ENCODE results near the gene POLL.

- no peak for TF ChIP-seq CTCF (IDR thresholded peaks at IDR 0.05)
- TF ChIP-seq POLR2A (IDR thresholded peaks at IDR 0.05): no peak
- TF ChIP-seq POLR2AphosphoS5 (IDR thresholded peaks at IDR 0.05): no peak
- TF ChIP-seq EP300 (IDR thresholded peaks at IDR 0.05): no peak
These were observed 36.6 kb upstream of the POLL start for GRCh38 chr10:101624526-101625102.
